Neural cell (in vitro differentiated cells): ENCODE measurements around the gene ETNK2.

Experiments used
- CTCF ChIP-seq: fragments of 450-650 bp; IDR thresholded peaks from 2 replicates; pipeline ENCODE4 v1.5.1; 2014; ENCODE audit warnings: antibody characterized with exemption, mild to moderate bottlenecking, moderate library complexity; ENCODE audit not compliant: poor library complexity, severe bottlenecking
- EZH2 ChIP-seq: fragments of 200-600, 300-800 bp; shearing (Covaris generic), sonication (generic); IDR thresholded peaks from 2 replicates; pipeline ENCODE4 v1.6.1; 2014; ENCODE audit warnings: antibody characterized with exemption, low read length, borderline replicate concordance, mild to moderate bottlenecking; ENCODE audit not compliant: insufficient read depth, poor library complexity, severe bottlenecking
- MXI1 ChIP-seq: fragments of 450-650 bp; conservative IDR thresholded peaks from 2 replicates; pipeline ENCODE4 v1.6.1; 2014; ENCODE audit warnings: antibody characterized with exemption, mild to moderate bottlenecking; ENCODE audit not compliant: poor library complexity, severe bottlenecking
- POLR2AphosphoS5 ChIP-seq: IDR thresholded peaks from 2 replicates; pipeline ENCODE4 v1.6.1; 2012
- RAD21 ChIP-seq: fragments of 450-650 bp; conservative IDR thresholded peaks from 2 replicates; pipeline ENCODE4 v1.6.1; 2014; ENCODE audit warnings: antibody characterized with exemption, mild to moderate bottlenecking, moderate library complexity

GRCh38 chr1:204132718-204133117, 19.1 kb downstream of the ETNK2 start:
- TF ChIP-seq CTCF, result no peak
- no peak for TF ChIP-seq RAD21
- no peak for TF ChIP-seq MXI1
- no peak for TF ChIP-seq EZH2
- no peak for TF ChIP-seq POLR2AphosphoS5
